ENCODE measurements around the gene HOOK2. TPM values are rescaled to one million over a fixed set of nuclear protein-coding genes. Genes with fewer than 3 reads are reported as not detected.

HOOK2 gene
- total and polyA plus RNA-seq, 2 of the 4 experiments (the other 2 are of a cell fraction) = 7.5 to 21.6 TPM

DNA sequence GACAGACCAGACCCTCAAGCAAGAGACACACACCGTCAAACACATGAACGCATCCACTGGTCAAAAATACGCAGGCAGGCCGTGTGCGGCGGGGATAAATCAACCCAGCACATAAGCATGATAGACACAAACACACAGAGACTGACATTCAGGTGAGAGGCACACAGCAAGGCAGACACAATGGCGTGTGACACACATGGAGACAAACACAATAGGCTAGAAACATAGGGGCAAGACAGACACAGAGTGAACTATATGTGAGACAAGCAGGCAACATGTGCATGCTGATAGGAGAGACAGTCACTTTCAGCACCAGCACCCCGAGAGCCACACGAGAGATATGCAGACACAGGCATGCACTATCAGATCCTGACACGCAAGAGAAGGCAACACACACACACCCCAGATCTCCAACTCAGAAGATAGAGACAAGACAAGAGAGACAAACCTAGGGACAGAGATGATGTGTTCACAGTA, 9.1 kb upstream of the HOOK2 start:
- no peak overlapping the region for H3K4me2 ChIP-seq (ENCODE audit: low read depth, low read length)

More for the DNA sequence above, 9.1 kb upstream of the HOOK2 start:
- Histone ChIP-seq H4K8ac (ENCODE audit: low read depth in 2 of 2, low read length in 2 of 2) (peak overlapping the region in 1 of 2 experiments; percentile 79; a peak in 3 of 4 replicates), H3K9me3 (ENCODE audit: control insufficient read depth, insufficient read depth, low read length) (no peaks in the 10 kb centered on the region), H3K27ac (ENCODE audit: insufficient read depth, low read length) (peak overlapping the region; percentile 85), H3K9me1 (ENCODE audit: insufficient read depth, low read length) (peaks cover 30% of the 10 kb centered on the region), H4K5ac (ENCODE audit: low read depth, low read length) (peak overlapping the region; percentile 77), H3K18ac (ENCODE audit: low read depth, low read length) (peak overlapping the region; percentile 7; the same call in 1 of the 2 replicates), H3K36me3 (ENCODE audit: control insufficient read depth, insufficient read depth, low read length) (no peaks in the 10 kb centered on the region), H3K4ac (ENCODE audit: low read depth, low read length) (peak overlapping the region; percentile 80), H3K4me1 (ENCODE audit: control insufficient read depth, insufficient read depth, low read length) (peaks cover 49% of the 10 kb centered on the region), H3K56ac (ENCODE audit: extremely low read depth, insufficient read depth, low read length) (peak overlapping the region; percentile 56), H2AFZ (replicated peaks; ENCODE audit: low read length, poor library complexity) (peak overlapping the region; percentile 64), H3K14ac (replicated peaks; ENCODE audit: low read depth, low read length) (peak overlapping the region; percentile 40), H3K79me1 (ENCODE audit: low read depth in 1 of 2, low read length in 2 of 2) (peaks cover 0 to 38% of the 10 kb centered on the region in 2 experiments; a peak in 2 of 4 replicates), H2BK20ac (ENCODE audit: low read depth, low read length) (peak overlapping the region; percentile 62), H4K91ac (ENCODE audit: insufficient read depth, low read depth, low read length) (peak overlapping the region; percentile 40), H4K20me1 (ENCODE audit: insufficient read depth, low read length) (peaks cover 3% of the 10 kb centered on the region; the same call in 1 of the 2 replicates), H2AK5ac (ENCODE audit: low read depth, low read length) (peak overlapping the region; percentile 97), H2BK5ac (ENCODE audit: low read depth, low read length, poor library complexity, severe bottlenecking) (peak overlapping the region; percentile 95), H2BK15ac (ENCODE audit: low read depth, low read length) (peak overlapping the region; percentile 22; the same call in 2 of the 3 replicates), H3K23ac (ENCODE audit: low read depth, low read length) (peak overlapping the region; percentile 82), H2AK9ac (replicated peaks; ENCODE audit: low read depth, low read length, poor library complexity) (peak overlapping the region; percentile 97), H3K9ac (ENCODE audit: low read depth, low read length) (no peak overlapping the region), H3K27me3 (ENCODE audit: control insufficient read depth, insufficient read depth, low read length) (no peaks in the 10 kb centered on the region), H3K4me3 (ENCODE audit: insufficient read depth, low read depth, low read length) (no peak overlapping the region), H2BK120ac (ENCODE audit: low read depth, low read length) (peak overlapping the region; percentile 88)
- ChIA-PET CTCF (no interaction called here), POLR2A (ENCODE audit: unreplicated experiment) (no interaction called here)
- no peak for ATAC-seq (ENCODE audit: low read depth)
- 87% methylated on average over 3 of the region's 10 CpGs; no CpG with 5 or more reads in 1 of the 2 experiments for WGBS, 2 experiments (ENCODE audit: extremely low coverage in 2 of 2, insufficient read length in 1 of 2)
- TF ChIP-seq RAD21 (IDR thresholded peaks at IDR 0.05; ENCODE audit: low read length) (no peak), RFX5 (IDR thresholded peaks at IDR 0.05; ENCODE audit: low read depth, low read length) (no peak), RCOR1 (IDR thresholded peaks at IDR 0.05; ENCODE audit: insufficient replicate concordance, low read length) (no peak), POLR2A (IDR thresholded peaks at IDR 0.05; ENCODE audit: low read depth, low read length) (no peak), BHLHE40 (IDR thresholded peaks at IDR 0.05; ENCODE audit: low read depth, low read length) (no peak), FOS (IDR thresholded peaks at IDR 0.05; ENCODE audit: low read depth, low read length) (no peak), MAZ (IDR thresholded peaks at IDR 0.05; ENCODE audit: borderline replicate concordance, low read depth, low read length) (no peak), MAFK (IDR thresholded peaks at IDR 0.05; ENCODE audit: low read depth, low read length) (no peak), NFE2L2 (IDR thresholded peaks at IDR 0.05; ENCODE audit: low read depth, low read length) (no peak), CHD1 (IDR thresholded peaks at IDR 0.05; ENCODE audit: low read depth, low read length) (no peak)
- TF ChIP-seq, protein P1, sequence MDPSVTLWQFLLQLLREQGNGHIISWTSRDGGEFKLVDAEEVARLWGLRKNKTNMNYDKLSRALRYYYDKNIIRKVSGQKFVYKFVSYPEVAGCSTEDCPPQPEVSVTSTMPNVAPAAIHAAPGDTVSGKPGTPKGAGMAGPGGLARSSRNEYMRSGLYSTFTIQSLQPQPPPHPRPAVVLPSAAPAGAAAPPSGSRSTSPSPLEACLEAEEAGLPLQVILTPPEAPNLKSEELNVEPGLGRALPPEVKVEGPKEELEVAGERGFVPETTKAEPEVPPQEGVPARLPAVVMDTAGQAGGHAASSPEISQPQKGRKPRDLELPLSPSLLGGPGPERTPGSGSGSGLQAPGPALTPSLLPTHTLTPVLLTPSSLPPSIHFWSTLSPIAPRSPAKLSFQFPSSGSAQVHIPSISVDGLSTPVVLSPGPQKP (IDR thresholded peaks at IDR 0.05; ENCODE audit: borderline replicate concordance, low read depth, low read length) = no peak
- TF ChIP-seq, protein P2, sequence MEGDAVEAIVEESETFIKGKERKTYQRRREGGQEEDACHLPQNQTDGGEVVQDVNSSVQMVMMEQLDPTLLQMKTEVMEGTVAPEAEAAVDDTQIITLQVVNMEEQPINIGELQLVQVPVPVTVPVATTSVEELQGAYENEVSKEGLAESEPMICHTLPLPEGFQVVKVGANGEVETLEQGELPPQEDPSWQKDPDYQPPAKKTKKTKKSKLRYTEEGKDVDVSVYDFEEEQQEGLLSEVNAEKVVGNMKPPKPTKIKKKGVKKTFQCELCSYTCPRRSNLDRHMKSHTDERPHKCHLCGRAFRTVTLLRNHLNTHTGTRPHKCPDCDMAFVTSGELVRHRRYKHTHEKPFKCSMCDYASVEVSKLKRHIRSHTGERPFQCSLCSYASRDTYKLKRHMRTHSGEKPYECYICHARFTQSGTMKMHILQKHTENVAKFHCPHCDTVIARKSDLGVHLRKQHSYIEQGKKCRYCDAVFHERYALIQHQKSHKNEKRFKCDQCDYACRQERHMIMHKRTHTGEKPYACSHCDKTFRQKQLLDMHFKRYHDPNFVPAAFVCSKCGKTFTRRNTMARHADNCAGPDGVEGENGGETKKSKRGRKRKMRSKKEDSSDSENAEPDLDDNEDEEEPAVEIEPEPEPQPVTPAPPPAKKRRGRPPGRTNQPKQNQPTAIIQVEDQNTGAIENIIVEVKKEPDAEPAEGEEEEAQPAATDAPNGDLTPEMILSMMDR (conservative IDR thresholded peaks at IDR 0.05; ENCODE audit: low read depth, low read length) = no peak
- in situ Hi-C loops (cut with MboI; ENCODE audit: low sequenced_read_pairs) = loop anchor here (25.0 kb wide), 1 partner anchor 1053 kb away; no protein-coding TSS in a partner anchor
- peak; percentile 46 for DNase-seq
- intact Hi-C loops (cut with micrococcal nuclease) = no loop called here
- no TSS peak for BruUV-seq (replicated peaks)
- dilution Hi-C loops (cut with HindIII; ENCODE audit: low sequenced_read_pairs, unreplicated experiment) = no loop called here
